NB4 (cell line): Measurements from ENCODE around the gene MAFF.

Experiments used
- POLR2A ChIP-seq: IDR thresholded peaks from 2 replicates; pipeline ENCODE4 v1.6.1; 2011; ENCODE audit warnings: mild to moderate bottlenecking; ENCODE audit not compliant: insufficient read length; ENCODE audit errors: extremely low read depth
- TF ChIP-seq, protein P1 (sequence below): IDR thresholded peaks from one replicate; pipeline ENCODE4 v1.5.1; 2012; ENCODE audit warnings: low read depth, low read length
- TF ChIP-seq, protein P2 (sequence below): IDR thresholded peaks from 2 replicates; pipeline ENCODE4 v1.6.1; 2011; ENCODE audit warnings: low read depth, low read length

DNA sequence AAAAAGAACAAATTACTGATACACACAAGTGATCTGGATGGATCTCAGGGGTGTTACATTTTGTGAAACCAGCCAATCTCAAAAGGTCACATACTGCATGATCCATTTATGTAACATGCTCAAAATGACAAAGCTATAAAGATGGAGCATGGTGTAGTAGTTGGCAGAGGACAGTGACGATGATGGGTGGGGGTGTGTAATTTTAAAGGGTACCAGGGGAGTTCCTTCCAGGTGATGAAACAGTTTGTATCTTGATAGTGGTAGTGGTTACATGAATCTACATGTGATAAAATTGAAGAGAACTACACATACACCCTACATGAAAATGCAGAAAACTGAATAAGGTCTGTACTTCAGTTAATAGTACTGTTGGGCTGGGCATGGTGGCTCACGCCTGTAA, 53.9 kb downstream of the MAFF start:
- TF ChIP-seq, protein P1, sequence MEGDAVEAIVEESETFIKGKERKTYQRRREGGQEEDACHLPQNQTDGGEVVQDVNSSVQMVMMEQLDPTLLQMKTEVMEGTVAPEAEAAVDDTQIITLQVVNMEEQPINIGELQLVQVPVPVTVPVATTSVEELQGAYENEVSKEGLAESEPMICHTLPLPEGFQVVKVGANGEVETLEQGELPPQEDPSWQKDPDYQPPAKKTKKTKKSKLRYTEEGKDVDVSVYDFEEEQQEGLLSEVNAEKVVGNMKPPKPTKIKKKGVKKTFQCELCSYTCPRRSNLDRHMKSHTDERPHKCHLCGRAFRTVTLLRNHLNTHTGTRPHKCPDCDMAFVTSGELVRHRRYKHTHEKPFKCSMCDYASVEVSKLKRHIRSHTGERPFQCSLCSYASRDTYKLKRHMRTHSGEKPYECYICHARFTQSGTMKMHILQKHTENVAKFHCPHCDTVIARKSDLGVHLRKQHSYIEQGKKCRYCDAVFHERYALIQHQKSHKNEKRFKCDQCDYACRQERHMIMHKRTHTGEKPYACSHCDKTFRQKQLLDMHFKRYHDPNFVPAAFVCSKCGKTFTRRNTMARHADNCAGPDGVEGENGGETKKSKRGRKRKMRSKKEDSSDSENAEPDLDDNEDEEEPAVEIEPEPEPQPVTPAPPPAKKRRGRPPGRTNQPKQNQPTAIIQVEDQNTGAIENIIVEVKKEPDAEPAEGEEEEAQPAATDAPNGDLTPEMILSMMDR = no peak
- TF ChIP-seq, protein P2, sequence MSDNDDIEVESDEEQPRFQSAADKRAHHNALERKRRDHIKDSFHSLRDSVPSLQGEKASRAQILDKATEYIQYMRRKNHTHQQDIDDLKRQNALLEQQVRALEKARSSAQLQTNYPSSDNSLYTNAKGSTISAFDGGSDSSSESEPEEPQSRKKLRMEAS = no peak
- TF ChIP-seq POLR2A = no peak
